GM19438 (cell line): ENCODE results near the gene NRXN3.

ENCODE experiments used
- ATAC-seq: cut with Tn5 transposase; IDR thresholded peaks from one replicate; pipeline ENCODE4 v1.9.1; 2021; ENCODE audit warnings: low read depth; ENCODE audit not compliant: unreplicated experiment

NRXN3 gene

DNA sequence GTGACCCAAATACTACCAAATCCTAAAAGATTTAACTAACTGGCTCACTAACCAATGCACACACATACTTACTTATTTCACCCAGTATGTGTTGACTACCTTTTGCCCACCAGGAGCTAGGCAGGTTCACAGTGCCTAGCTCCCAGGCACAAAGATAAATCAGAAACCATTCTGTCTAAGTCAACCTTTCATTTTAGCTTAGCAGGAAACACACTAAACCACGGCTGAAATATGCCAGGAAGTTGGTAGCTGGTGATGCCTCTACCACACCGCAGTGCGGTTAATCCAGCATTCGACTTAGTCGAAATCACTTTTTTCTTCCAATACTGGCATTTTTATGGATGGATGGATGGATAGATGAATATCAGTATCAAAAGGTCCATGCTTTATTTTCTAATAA is 1443.5 kb downstream of the NRXN3 start:
- no peak for ATAC-seq

- no peak for ATAC-seq
Measured at GRCh38 chr14:79614448-79614847, 1444.3 kb downstream of the NRXN3 start.

GRCh38 chr14:79627058-79627457 is 1456.9 kb downstream of the NRXN3 start:
- no peak for ATAC-seq

DNA sequence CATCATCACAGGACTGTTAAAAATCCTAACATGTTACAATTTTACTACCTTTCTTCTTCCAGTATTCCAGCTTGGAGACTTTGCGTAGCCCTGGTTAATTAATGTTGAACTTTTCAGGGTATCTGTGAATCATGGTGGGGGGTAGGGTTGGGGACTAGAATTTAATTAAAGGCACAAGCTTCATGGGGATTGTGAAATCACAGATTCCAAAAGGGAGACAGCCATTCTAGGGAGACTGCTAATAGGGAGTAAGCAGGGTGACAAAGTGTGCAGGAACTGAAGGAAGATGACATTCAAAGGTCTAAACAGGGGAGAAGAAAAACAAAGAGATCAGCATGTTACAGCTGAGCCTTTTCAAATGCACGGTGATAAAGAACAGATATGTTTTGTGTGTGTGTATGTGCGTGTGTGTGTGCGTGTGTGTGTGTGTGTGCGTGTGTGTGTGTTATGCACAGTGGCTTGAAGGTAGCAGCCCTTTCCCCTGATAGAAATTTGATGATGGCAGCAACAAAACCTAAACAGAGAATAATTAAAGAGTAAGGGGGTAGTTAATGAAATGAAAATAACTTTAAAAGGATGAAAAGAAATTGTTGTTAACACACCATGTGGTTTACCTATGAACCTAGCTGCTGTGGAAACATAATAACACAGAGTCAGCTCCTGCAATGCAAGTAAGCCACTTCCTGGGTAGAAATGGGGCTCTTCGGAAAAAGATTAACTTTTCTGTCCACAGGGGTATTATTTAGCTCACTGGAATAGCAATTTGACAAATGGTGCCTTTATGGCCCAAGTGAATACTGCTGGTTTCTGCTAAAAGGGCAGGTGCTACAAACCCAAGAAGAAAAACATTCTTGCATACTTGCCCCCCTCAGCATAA is 1459.5 kb downstream of the NRXN3 start:
- ATAC-seq, result no peak

DNA sequence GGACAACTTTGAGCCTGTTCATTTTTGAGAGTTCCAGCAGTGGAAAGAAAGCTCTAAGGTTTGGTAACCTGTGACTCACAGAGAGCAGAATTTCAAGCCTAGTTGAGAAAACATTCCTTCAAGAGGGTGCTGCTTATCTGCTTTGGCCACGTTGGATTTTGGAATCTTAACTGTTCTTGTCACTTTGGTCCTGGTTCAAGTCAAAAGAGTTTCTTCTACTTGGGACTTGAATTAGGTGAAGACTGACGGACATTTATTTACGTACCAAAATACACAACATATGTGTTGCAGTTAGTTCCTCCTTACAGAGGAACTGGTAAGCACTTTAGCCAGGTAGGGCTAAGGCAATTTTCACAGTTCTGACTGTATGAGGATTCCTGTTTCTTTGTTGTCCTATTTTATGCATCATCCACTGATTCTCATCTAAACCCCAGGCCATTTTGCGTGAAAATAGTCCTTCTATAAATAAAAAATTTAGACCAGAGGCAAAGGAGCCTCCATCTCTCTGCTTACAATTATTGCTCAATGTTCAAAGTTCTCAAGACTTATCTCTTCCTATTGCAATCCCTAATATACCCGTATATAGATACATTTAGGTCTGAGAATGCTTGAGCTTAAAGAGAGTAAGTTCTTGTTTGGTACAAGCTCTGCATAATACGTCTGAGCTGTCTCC is 1460.3 kb downstream of the NRXN3 start:
- ATAC-seq, result no peak

DNA sequence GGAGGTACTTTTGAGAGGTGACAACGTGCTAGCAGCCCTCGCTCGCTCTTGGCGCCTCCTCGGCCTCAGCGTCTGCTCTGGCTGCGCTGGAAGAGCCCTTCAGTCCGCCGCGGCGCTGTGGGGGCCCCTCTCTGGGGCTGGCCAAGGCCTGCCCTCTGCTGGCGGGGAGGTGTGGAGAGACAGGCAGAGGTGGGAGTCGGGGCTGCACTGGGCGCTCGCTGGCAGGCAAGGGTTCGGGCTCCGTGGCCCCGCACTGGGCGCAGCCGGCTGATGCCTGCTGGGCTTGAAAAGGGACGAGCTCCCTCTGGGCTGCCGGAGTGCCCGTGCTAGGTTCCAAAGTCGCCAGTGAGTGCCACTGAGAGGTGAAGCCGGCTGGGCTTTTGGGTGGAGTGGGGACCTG is 1461.1 kb downstream of the NRXN3 start:
- ATAC-seq, result no peak

DNA sequence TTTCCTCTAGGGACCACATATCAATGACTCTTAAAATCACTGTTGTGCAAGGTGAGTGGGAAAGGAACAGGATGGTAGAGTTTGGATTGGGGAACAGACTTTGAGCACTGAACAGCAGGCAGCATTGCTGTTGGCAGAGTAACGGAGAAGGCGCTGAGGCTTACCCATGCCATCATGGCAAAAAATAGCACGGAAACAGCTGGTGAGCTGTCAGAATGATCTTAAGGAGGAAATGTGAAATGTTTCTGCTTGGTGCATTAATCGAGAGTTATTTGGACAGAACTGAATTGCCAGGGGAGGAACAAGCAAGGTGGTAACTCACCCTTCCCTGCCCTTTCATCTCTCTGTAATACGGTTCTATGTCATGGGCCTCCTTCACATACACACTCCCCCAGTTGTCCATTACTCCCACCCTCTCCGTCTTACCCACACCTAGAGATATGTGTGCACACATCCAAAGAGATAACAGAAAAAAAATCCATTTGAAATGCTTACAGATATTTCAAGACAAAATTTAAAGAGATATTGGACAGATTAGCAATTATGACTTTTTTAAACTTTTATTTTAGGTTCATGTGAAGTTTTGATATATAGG is 1468.6 kb downstream of the NRXN3 start:
- no peak for ATAC-seq

GRCh38 chr14:79639613-79640012 is 1469.4 kb downstream of the NRXN3 start:
- ATAC-seq, result no peak

DNA sequence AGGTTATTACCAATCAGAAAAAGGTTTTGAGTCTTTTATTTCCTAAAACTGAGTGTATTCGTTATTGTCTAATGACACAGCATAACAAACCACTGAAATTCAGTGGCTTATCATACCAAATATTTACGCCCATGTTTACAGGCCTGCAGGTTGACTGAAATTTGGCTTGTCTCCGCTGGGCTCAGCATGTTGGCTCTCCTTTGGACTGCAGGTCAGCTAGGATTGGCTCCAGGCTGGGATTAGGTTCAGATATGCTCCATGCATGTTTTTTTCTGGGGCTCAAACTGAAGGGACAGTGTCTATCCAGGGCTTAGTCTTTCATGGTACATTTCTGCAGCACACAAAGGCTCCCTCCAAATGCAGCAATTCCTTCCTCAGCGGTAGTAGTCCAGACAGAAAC is 1471.2 kb downstream of the NRXN3 start:
- ATAC-seq, result no peak

DNA sequence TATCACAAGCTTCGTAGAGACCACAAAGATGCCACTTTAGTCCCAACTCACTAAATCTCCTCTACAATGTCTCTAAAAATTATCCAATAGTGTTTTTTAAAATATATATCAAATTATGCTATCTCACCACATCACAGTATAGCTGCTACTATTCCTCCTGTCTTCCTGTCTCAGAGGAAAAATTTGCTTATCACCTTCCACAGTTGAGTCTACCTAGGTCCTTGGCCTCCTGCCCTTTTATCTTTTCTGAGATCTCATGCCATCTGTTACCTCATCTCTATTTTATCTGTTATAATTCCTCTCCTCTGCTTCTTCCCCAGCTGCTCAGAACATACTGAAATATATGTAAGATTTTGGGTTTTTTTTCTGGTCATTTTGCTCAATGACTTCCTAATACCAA is 1473.0 kb downstream of the NRXN3 start:
- ATAC-seq, result no peak

DNA sequence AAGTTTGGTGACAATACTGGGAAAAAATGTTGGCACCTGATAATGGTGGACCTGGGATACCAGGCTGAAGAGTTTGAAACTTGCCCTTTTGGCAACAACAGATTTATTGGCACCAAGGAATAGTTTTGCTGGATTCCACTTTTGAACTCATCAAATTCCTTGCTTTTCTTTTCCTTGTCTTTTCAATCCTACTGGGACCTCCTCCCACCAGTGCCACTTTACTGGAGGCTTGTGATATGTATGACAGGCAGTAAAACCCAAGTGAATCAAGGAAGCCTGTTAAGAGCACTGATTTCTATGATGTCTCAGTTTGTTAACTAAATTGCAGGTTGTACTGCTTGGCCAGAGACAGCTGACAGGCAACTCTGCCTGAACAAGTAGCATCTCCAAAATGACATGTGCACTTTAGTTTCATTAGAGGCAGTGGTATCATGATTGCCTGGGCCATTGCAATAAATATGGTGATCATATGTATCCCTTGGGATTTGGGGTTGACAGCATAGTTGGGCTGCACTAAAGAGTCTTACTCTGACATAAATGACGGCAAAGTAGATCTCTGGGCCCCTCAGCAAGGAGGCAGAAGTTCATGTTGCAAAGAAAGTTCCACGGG is 1475.7 kb downstream of the NRXN3 start:
- ATAC-seq, result no peak

- no peak for ATAC-seq
Measured at GRCh38 chr14:79649856-79650255, 1479.7 kb downstream of the NRXN3 start.

DNA sequence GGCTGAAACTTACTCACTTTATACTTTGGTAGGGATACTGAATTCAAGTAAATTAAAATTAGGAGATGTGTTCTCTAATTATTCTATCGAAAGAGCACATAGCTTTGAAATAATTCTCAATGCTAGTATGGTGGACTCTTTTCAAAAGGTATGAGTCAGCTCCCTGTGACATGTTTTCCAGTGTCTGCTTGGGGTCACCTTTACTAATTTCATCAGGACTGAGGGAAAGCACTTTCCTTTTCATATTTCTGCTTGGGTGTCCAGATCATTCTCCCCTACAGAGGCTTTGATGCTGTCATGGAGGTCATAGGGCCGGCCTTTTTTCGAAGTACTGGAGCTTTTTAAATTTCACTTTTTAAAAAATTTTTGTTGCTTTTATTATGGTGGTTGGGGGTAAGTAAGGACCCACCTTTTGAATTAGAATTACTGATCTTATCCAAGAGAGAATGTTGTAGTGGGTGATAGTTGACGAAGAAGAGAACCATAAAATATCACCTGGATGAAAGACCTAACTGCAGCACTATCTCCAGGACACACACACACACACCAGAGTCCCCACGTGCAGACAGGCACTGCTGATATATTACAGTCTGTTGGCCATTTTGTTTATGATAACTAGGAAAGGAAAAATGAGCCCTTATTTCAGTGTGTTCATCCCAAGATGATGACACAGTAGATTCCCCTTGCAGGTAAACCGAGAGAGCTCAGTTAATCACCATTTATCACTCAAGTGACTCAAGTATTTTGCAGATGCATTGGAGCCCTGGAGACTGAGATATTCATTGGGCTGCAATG is 1482.5 kb downstream of the NRXN3 start:
- ATAC-seq, result no peak

GRCh38 chr14:79656056-79656455 is 1485.9 kb downstream of the NRXN3 start:
- no peak for ATAC-seq

GRCh38 chr14:79656496-79656895 is 1486.3 kb downstream of the NRXN3 start:
- ATAC-seq, result no peak

GRCh38 chr14:79658221-79658620 is 1488.0 kb downstream of the NRXN3 start:
- no peak for ATAC-seq

DNA sequence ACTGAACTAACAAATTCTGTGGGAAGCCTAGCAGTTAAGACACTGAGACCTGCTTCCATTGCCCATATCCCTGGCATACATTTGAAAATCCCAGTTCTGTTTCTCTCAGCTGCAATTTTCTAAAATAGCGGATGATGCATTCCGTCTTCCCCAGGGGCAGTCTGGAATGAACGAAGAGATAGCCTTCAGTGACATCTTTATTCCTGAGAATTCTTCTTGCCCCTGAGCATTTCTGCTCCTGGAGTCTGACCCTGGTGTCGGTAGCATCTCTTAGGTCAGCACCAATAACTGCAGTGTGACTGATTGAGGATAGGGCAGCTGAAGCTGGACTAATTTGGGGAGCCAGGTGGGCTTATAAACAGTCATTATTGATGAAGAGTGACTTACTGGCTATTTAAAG is 1488.6 kb downstream of the NRXN3 start:
- ATAC-seq, result no peak

DNA sequence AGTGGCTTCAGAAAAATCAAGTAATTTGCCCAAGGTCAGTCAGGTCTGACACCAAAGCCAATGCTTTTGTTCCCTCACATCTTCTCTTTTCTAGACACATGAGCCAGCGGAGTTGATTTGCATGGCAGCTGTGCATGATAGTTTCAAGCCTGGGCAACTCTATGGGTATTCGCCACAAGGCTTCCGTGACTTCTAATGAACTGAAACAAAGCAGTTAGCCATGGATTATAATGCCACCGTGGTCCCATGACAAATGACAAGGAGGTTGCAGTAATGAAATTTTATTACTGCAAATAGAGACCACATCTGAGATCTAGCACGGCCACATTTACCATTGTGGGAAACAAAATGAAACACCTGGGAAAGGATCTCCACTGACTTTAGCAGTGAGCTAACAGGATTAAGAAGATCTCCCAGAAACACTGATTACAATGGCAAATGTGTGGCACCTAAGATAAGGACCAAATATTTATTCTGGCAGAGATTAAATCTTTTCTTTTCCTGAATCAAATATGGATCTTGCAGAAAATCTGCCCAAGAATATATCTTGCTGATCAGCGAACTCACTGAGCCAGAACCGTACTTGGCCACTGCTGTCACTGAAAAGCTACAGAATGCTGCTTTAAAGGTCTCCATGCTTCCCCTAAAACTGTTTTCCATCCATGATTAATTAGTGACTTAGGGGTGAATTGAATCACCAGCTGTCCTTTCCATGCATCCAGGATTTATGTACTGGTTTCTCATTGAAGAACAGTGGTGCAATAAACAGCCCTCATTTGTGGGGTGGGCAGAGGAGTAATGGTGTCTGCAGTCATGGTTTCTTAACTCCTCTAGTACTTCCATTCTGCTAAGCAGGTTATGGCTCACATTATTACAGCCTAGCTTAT is 1490.1 kb downstream of the NRXN3 start:
- no peak for ATAC-seq

GRCh38 chr14:79661752-79662151 is 1491.6 kb downstream of the NRXN3 start:
- ATAC-seq, result no peak
